ENCODE results near the gene CRELD2.

Gene CRELD2

GRCh38 chr22:49873228-49873940 is 45.0 kb upstream of the CRELD2 start:
- TF ChIP-seq CTCF (IDR thresholded peaks at IDR 0.05): no peak
- Histone ChIP-seq H3K27me3 (no peaks in the 10 kb centered on the region), H3K9me3 (no peaks in the 10 kb centered on the region), H3K36me3 (no peaks in the 10 kb centered on the region), H3K4me3 (ENCODE audit: low read depth in 1 of 2, low read length in 1 of 2) (no peak overlapping the region), H3K4me1 (ENCODE audit: control insufficient read depth in 1 of 2, insufficient read depth in 1 of 2, low read depth in 1 of 2, low read length in 1 of 2) (no peaks in the 10 kb centered on the region), H3K27ac (no peak overlapping the region)

- Histone ChIP-seq H3K9me3 (no peaks in the 10 kb centered on the region), H3K27ac (no peak overlapping the region), H3K4me3 (ENCODE audit: low read depth in 1 of 2, low read length in 1 of 2) (no peak overlapping the region), H3K27me3 (no peaks in the 10 kb centered on the region), H3K36me3 (no peaks in the 10 kb centered on the region), H3K4me1 (ENCODE audit: control insufficient read depth in 1 of 2, insufficient read depth in 1 of 2, low read depth in 1 of 2, low read length in 1 of 2) (no peaks in the 10 kb centered on the region)
- no peak for TF ChIP-seq CTCF (IDR thresholded peaks at IDR 0.05)
Observed at GRCh38 chr22:49877642-49878041, 40.8 kb upstream of the CRELD2 start.

GRCh38 chr22:49878206-49878605 is 40.2 kb upstream of the CRELD2 start:
- Histone ChIP-seq H3K36me3 (no peaks in the 10 kb centered on the region), H3K4me3 (ENCODE audit: low read depth in 1 of 2, low read length in 1 of 2) (no peak overlapping the region), H3K9me3 (no peaks in the 10 kb centered on the region), H3K27ac (no peak overlapping the region), H3K27me3 (no peaks in the 10 kb centered on the region), H3K4me1 (ENCODE audit: control insufficient read depth in 1 of 2, insufficient read depth in 1 of 2, low read depth in 1 of 2, low read length in 1 of 2) (no peaks in the 10 kb centered on the region)
- no peak for TF ChIP-seq CTCF (IDR thresholded peaks at IDR 0.05)

GRCh38 chr22:49879871-49880270 is 38.6 kb upstream of the CRELD2 start:
- no peak for TF ChIP-seq CTCF (IDR thresholded peaks at IDR 0.05)
- Histone ChIP-seq H3K27ac (no peak overlapping the region), H3K36me3 (peaks cover 14% of the 10 kb centered on the region)

GRCh38 chr22:49880281-49880680 is 38.2 kb upstream of the CRELD2 start:
- peaks cover 17% of the 10 kb centered on the region for H3K36me3 ChIP-seq
- no peak overlapping the region for H3K4me3 ChIP-seq (ENCODE audit: low read depth in 1 of 2, low read length in 1 of 2)
- H3K27me3 ChIP-seq: no peaks in the 10 kb centered on the region
- no peaks in the 10 kb centered on the region for H3K9me3 ChIP-seq
- H3K27ac ChIP-seq: no peak overlapping the region
- H3K4me1 ChIP-seq (ENCODE audit: control insufficient read depth in 1 of 2, insufficient read depth in 1 of 2, low read depth in 1 of 2, low read length in 1 of 2): no peaks in the 10 kb centered on the region
- TF ChIP-seq CTCF (IDR thresholded peaks at IDR 0.05): no peak

More at GRCh38 chr22:49879871-49880270, 38.6 kb upstream of the CRELD2 start:
- no peaks in the 10 kb centered on the region for H3K9me3 ChIP-seq
- no peaks in the 10 kb centered on the region for H3K27me3 ChIP-seq
- H3K4me1 ChIP-seq (ENCODE audit: control insufficient read depth in 1 of 2, insufficient read depth in 1 of 2, low read depth in 1 of 2, low read length in 1 of 2): no peaks in the 10 kb centered on the region
- no peak overlapping the region for H3K4me3 ChIP-seq (ENCODE audit: low read depth in 1 of 2, low read length in 1 of 2)
